Stimulated activated naive CD4-positive, alpha-beta T cell treated with Interleukin-2 at 50 U/mL for 16 hours (primary cell): ENCODE results near the gene GDI1.

ENCODE experiments used
- DNase-seq: peaks from one replicate; lab custom pipeline; 2025; lab: John Stamatoyannopoulos, UW

GDI1 gene

DNA sequence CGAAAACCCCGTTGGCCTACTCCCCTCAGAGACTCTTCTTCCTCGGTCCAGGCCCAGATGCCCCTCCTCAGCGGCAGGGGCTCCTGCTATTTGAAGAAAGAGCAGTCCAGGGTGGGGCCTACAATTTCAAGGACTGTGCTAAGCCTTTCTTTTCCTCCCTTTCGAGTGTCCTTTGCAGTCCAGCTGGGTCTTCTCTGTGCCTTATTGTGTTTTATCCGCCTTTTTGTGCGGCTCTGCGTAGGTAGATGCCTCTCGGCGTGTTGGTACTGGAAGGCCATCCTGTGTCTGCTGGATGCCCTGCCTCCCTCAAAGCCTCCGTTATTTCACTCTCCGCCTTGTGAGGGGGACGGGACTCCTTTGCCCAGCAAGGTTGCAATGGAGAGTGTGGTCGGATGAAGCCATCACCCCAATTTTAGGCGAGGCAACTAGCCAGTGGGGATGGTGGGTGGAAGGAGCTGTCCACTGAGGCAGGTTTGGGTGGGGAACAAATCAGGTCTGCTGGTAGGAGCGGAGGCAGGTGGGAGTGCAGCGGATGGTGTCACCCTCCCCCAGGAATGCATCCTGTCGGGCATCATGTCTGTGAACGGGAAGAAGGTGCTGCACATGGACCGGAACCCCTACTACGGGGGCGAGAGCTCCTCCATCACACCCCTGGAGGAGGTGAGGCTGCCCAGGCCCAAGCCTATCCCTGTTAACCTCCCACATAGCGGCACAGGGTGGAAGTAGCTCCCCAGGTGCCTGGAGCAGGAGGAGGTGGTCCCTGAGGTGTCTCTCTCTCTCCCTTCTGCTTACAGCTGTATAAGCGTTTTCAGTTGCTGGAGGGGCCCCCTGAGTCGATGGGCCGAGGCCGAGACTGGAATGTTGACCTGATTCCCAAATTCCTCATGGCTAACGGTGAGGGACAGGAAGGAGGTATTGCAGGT, 1.3 kb downstream of the GDI1 start:
- no peak for DNase-seq

DNA sequence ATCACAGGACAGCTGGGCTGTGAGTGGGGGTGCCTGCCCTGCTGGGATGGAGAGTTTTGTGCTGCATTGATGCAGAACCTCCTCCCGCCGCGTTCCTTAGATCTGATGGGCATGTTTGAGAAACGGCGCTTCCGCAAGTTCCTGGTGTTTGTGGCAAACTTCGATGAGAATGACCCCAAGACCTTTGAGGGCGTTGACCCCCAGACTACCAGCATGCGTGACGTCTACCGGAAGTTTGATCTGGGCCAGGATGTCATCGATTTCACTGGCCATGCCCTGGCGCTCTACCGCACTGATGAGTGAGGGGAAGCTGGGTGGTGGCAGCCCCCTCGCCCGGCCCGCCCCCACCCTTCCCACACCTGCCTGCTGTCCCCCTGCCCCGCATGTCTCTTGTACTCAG, 2.9 kb downstream of the GDI1 start:
- DNase-seq = no peak

DNA sequence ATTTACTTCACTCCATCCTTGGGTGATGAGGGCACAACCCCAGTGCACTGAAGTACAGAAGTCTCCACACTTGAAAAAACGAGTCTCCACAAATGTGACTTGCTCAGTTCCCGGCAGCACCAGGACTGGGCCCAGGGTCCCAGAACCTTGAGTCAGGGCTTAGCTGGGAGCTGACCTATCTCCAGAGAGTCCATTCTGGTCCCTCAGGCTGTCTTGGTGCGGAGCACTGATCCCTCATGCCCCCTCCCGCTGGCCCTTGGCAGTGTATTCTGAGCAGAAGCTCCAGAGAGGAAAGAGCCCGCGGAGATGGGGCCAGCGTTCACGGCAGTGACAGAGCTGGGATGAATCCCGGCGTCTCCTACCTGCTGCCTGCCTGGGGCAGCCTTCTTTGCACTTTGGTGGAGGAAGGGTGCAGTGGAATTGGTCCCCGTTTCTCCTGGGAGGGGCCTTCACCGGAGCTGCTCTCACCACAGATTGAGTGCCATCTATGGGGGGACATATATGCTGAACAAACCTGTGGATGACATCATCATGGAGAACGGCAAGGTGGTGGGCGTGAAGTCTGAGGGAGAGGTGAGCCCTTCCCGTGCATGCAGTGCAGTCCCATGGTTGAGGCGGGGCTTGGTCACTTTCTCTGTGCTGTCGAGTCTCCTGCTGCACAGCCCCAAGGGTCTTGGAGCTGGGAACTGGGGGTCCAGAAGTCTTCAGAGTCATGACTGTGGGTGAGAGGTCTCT, 3.8 kb downstream of the GDI1 start:
- no peak for DNase-seq

- no peak for DNase-seq
Observed at GRCh38 chrX:154441564-154441963, 4.6 kb downstream of the GDI1 start.

DNA sequence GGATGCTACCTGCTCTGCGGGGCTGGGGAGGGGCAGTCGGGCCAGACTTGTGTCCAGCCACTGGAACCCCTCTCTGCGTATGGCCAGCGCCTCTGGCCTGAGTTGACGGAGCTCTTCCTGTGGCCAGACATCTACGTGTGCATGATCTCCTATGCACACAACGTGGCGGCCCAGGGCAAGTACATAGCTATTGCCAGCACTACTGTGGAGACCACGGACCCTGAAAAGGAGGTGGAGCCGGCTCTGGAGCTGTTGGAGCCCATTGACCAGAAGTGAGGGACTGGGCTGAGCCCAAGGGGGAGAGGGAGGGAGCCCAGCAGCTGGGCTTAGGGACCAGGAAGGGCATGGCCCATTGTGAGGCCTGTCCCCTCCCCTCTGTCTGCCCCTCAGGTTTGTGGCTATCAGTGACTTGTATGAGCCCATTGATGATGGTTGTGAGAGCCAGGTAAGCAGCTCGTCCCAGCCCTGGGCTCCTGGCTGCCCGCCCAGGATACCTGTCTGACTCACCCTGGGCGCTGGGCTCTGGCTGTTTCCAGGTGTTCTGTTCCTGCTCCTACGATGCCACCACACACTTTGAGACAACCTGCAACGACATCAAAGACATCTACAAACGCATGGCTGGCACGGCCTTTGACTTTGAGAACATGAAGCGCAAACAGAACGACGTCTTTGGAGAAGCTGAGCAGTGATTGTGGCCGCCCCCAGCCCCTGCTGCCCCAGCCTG, 5.2 kb downstream of the GDI1 start:
- no peak for DNase-seq

DNA sequence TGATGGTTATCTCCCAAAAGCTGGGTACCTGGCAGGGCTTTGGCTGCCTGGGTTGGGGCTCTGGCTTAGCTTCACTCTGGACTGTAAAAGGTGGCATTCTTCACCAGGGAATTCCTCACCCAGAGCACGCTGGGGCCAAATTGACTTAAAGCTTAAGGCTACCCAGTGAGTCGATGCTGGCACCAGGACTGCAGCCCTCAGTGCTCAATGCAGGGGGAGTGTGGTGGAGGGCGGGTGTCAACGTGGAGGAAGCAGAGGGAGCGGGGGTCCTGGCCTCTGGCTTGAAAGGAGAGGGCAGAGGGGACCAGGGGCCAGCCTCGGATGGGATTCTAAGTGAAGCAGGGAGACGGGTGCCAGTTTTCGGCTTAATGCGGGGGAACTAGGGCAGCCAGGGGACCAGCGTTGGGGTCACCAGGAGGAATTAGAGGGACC, 6.5 kb downstream of the GDI1 start:
- no peak for DNase-seq

DNA sequence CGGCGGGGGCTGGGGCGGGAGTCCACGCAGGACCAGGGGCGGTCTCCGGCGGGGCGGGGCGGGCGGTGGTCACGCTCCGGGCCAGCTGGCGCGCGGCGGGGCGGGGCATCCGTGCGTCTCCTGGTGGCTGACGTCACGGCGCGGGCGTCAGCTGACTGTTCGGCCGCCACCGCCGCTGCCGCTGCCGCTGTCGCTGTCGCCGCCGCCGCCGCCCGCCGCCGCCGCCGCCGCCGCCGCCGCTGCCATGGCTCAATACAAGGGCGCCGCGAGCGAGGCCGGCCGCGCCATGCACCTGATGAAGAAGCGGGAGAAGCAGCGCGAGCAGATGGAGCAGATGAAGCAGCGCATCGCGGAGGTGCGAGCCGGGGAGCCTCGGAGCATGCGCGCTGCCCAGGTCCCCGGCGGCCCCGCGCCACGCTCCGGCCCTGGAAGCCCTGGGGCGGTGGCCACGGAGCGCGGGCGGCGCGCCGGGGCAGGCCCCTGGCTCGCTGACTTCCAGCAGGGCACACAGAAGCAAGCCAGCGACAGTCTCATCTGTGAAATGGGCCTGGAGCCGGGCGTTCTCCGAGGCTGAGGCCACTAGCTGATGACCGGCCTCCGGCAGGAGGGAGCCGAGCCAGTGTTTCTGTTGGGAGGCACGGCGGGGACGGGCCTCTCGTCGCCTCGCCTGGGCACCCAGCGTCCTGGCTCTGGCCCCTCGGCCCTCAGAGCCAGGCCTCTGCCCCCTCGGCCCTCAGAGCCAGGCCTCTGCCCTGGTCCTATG, 7.2 kb downstream of the GDI1 start, which contains the start of gene FAM50A:
FAM50A (plus strand) TSS at position 150 of the 763 bp plus-strand sequence; CDS start at position 245, 95 bp downstream.
- DNase-seq = peak; percentile 67

GRCh38 chrX:154444755-154445246, 7.8 kb downstream of the GDI1 start:
- DNase-seq = no peak

GRCh38 chrX:154445776-154446175, 8.8 kb downstream of the GDI1 start:
- no peak for DNase-seq

GRCh38 chrX:154446430-154446829, 9.5 kb downstream of the GDI1 start:
- DNase-seq = no peak

DNA sequence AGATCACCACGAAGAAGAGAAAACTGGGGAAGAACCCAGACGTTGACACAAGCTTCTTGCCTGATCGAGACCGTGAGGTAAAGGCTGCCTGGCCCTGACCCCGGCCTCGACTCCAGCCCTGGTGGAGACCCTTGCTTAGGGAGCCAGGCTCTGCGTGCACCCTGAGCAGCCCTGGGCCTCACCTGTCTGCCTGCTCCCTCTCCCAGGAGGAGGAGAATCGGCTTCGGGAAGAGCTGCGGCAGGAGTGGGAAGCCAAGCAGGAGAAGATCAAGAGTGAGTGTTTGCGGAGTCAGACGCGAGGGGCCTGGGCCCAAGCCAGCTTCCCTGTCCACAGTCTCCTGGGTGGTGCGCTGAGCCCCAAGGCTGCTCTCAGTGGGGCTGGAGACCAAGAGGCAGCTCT, 11.5 kb downstream of the GDI1 start:
- DNase-seq = no peak

GRCh38 chrX:154449618-154450017, 12.7 kb downstream of the GDI1 start:
- DNase-seq = no peak

DNA sequence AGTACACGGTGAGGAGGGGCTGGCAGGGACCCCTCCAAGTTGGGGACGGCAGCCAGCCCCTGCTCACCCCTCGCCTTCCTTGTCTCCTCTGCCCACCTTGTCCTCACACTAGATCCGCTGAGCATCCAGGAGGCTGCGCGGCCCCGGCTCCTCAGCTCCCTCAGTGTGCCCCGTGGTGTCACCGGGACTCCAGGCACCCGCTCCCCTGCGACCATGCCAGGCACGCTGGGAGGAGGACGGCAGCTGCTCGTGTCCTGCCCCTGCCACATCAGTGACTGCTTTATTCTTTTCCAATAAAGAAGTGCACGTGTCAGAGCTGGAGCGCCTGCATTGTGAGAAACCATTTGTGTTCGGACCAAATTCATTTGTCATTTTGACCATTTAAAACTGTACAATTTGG, 13.4 kb downstream of the GDI1 start:
- DNase-seq = no peak

DNA sequence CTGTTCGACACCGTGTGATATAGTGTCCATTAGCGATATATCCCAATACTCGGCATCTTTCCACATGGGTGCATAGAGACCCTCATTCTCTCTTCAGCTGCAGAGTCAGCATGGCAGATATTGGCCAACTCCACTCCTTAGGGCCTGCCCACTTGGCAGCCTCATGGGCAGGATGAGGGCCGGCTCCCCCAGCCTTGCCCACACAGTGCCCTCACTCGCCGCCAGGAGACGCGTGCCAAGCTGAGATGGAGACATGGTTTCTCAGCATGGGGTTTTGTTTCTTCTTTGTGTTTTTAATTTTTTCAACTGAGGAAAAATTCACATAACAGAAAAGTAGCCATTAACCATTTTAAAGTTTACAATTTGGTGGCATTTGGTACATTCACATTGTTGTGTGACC, 15.9 kb downstream of the GDI1 start:
- DNase-seq = no peak

GRCh38 chrX:154457491-154458115, 20.6 kb downstream of the GDI1 start:
- DNase-seq = peak; percentile 25

- DNase-seq = peak; percentile 57
Observed at GRCh38 chrX:154458116-154458953, 21.4 kb downstream of the GDI1 start, which contains the start of gene PLXNA3. Gene PLXNA3, plus strand, starts transcription at chrX:154458281. Its CDS starts 1,903 bp downstream, at chrX:154460184.

- no peak for DNase-seq
Observed at GRCh38 chrX:154458954-154459778, 22.2 kb downstream of the GDI1 start.

DNA sequence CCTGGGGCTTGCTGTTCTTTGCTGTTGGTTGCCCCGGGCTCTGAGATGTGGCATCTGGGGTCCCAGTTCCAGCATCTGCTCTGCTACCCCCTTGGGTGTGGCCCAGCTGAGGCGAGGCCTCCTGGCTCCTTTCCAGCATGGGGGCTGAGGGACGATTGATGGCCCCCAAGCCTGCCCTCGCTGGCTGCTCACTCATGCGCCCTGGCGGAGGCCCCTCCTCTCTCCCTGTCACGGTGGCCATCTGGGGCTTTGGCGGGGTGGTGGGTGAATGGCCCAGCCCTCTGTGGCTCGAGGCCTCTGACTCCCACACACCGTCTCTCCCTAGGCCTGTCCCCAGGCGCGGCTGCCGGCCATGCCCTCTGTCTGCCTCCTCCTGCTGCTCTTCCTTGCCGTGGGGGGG, 22.9 kb downstream of the GDI1 start:
- no peak for DNase-seq

DNA sequence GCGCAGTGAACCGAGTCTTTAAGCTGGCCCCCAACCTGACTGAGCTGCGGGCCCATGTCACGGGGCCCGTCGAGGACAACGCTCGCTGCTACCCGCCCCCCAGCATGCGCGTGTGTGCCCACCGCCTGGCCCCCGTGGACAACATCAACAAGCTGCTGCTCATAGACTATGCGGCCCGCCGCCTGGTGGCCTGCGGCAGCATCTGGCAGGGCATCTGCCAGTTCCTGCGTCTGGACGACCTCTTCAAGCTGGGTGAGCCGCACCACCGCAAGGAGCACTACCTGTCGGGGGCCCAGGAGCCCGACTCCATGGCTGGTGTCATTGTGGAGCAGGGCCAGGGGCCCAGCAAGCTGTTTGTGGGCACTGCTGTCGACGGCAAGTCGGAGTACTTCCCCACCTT, 23.4 kb downstream of the GDI1 start:
- no peak for DNase-seq
